IPS DF 4.7 (cell line): ENCODE results near the gene GLYATL1B.
"Not testable (repeated sequence)": the region's sequence is repeated elsewhere in the genome, so short reads cannot be mapped to it uniquely, and the experiment has no call there.

ENCODE experiments used
- DNase-seq: peaks from one replicate; pipeline ENCODE4 v3.0.0-alpha.2; 2013; ENCODE audit warnings: low spot score; ENCODE audit errors: extremely low read depth

Gene GLYATL1B, protein sequence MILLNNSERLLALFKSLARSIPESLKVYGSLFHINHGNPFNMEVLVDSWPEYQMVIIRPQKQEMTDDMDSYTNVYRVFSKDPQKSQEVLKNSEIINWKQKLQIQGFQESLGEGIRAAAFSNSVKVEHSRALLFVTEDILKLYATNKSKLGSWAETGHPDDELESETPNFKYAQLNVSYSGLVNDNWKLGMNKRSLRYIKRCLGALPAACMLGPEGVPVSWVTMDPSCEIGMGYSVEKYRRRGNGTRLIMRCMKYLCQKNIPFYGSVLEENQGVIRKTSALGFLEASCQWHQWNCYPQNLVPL

DNA sequence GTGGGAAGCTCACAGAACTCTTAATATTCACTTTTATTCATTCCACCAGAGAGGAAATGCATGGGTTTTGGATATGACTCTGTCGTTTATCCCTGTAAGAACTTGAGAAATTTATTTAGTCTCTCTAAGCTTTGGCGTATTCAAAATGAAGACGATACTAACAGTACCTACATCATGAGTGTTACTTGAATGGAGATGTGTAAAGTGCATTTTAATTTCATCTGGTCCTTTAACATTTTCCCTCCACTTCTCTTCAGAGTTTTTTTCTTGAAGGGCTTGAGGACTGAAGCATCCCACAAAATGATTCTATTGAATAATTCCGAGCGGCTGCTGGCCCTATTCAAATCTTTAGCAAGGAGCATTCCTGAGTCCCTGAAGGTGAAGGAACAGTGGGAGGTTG lies at the start of gene GLYATL1B:
Gene GLYATL1B, plus strand, starts transcription at position 301 of the 400 bp plus-strand sequence. Its CDS starts 0 bp downstream, at position 301.
- not testable (repeated sequence) for DNase-seq

DNA sequence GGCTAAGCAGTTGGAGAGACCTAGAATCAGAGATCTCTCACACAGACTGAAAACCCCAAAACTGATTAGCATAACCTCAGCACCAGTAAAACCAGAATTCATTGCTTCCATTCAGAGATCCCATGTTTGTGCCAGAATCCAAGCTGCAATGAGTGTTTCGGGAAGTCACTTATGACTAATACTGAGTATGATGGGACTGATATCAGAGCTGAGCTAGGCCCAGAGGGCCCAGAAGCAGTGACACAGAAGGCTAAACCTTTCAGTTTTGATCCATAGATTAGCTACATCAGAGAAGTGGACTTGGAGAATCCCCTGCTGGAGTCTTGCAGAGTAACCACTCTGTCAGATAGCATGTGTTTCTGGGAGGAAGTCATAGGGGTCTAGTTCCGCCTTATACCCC lies 49.6 kb upstream of the GLYATL1B start:
- DNase-seq, result not testable (repeated sequence)

DNA sequence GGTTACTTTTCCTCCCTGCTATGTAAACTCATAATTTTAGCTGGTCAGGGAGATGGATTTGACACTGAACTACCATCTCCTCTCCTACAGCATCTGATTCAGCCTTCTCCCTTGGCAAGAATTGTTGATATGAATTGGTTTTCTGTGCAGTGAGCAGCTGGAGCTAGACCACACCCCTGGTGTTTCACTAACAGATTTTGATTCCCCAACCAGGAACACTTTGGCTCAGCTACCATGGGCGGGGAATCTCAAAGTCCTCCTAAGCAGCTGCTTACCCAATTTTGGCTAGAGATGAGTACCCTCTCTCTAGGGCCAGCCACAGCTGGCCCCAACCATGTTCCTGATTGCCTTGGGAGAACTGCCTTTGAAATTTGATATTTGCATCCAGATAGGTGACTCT lies 48.7 kb upstream of the GLYATL1B start:
- DNase-seq, result not testable (repeated sequence)

DNA sequence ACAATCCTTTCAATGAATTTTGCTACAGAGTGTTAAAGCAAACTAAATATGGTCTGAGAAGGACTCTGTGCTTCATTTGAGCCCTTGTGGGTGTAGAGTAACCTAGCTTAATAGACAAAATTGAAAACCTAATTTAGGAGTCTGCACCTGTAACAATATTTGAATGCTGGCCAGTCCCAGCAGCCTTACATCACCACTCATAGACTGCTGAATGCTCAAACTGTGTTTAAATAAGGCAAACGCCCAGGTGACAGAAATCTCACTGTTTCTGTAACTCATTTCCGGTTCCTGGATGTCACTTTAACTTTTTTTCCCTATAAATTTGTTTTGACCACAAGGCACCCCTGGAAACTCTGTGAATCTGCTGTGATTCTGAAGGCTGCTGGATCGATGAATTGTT lies 45.5 kb upstream of the GLYATL1B start:
- DNase-seq, result no peak

DNA sequence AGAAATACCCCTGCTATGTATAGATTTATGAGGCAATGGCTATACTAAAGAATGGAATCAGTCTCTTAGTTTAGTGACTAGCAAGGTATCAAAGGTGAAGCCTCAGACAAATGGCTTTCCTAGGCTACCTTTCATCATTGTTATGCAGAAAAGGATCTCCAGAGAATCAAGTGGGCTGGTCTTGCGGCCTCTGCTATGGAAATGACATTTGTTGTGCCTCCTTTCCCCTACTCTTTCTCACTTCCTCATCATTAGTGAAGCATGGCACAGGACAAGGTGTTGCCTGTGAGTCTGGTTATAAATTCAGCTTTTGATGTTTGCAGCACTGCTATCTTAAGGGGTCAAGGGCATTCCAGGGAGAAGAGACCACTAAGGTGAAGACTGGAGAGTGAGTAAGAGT lies 34.7 kb upstream of the GLYATL1B start:
- not testable (repeated sequence) for DNase-seq

DNA sequence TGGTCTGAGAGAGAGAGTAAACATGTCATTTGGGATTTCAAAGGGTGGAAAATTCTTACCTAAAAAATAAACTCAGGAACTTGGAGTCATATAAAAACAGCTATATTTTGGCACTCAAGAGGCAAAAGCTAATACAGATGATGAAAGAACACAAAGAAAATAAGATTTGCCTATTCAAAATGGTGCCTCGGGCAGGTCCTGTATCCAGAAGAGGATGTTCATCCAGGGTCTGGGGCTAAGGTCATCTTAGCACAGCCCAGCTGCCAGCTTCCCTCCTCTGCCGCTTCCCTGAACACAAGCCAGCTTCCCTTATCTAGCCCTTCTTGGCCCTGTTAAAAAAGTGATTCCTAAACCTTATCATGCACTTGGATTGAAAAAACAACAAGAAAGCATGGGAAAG lies 33.8 kb upstream of the GLYATL1B start:
- DNase-seq, result not testable (repeated sequence)

DNA sequence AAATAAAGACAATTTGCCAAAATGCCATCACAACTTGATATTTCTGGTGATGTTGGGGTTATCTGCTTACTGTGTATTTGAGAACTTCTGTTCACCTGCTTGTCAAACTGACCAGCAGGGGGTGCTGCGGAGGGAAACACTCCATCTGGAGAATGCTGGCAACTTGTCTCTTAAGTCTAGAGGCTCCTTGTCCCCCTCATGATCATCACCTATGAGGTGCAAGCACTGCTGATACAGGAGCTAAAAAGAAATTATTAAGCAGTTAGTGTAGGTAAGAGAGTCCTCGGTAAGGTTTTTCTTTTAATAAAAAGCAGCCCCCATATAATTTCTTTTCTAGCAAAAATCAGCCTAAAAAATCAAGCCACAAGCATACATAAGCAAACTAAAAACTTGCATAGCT lies 32.7 kb upstream of the GLYATL1B start:
- DNase-seq, result no peak

DNA sequence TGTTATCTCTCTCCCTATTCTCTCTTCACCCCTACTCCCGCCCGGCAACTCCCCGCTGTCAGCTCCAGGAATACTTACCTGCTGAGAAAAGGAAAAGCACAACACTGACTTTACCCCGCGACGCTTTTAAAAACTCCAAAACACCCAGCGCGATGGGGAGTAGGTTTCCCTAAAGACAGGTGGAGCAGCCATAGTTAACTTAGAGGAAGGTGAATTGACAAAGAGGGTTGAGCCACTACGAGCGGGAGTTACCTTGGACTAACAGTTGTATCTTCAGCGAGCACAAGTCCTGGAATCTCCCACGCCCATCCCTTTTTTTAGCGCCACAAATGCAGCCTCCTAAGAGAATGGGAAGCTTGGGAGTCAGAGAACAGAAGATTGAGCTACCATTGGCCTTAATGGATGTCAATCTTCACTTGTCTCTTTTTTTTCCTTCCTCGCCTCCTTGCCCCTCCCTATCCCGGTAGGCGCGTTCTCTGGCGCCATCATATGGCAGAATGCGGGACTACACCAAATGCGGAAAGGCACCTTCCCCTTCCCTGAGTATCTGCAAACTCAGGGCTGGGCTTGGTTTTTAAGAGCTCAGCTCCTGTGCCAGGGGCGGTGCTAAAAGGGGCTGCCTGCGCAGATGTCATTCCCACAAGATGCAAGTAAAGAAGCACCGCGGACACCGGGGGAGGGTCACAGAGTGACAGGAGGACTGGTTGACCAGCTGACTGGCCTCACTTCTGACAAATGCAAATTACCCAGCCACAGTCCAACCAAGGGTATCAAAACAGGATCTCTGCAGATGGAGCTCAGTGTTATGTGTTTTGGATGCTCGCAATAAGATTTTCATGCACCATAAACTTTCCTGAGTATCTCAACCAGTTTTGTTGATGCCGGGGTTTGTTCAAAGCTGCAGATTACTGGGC lies 27.7 kb upstream of the GLYATL1B start:
- peak; percentile 99 for DNase-seq

DNA sequence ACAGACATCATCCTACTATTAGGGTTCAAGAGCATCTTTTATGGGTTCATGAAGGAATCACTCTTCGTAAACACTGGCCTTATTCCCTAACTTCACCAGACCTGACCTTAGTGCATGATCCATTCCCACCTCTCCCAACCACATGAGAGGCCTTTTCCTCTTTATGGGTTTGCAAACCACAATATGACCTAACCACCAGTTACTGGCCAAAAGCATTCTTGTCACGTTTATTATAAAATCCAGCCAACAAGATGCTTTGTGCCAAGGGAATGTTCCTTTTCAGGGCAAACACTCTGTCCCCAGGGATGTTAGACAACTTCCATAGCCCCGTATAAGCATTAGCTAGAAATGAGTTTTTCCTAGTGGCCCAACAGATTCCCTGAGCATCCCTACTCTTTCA lies 26.0 kb upstream of the GLYATL1B start:
- not testable (repeated sequence) for DNase-seq

DNA sequence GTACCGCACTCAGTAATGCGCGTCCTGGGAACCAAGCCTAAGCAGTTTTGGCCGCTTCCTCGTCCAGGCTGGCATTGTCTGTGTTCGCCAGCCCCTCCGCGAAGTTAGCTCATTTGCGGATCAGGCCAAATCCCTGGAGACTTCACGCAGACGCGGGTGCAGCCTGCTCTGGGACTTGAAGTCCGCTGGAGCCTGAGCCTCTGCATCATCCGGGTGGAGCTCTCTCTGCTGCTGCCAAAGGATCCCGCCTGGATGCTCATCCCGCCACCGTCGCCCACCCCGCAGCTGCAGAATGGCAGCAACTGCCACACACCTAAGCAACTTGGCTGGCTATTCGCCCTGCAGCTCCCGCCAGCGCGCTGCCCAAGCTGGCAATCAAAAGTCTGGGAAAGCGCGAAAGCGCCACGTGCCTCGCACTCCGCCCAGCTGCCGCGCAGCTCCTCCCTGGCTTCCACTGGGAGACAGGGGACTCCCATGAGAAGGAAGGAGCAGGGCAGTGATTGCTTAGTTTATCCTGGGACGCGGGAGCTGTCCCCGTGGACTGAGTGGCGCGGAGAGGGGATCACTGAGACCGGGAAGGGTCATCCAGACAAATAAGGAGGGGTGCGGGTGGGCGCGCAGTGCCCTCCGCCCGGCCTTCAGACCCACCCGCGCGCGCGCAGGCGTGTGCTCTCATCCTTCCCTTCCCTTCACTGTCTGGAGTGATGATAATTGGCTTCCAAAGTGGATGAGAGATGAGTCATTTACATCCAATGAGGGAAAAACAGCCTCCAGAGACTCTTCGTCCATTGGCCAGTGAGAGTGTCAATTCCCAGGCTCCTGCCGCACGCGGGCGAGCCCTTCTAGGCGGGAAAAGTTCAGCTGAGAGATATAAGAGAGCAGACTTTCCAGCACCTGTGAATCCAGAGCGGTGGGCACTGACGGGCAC lies 23.2 kb upstream of the GLYATL1B start:
- no peak for DNase-seq

DNA sequence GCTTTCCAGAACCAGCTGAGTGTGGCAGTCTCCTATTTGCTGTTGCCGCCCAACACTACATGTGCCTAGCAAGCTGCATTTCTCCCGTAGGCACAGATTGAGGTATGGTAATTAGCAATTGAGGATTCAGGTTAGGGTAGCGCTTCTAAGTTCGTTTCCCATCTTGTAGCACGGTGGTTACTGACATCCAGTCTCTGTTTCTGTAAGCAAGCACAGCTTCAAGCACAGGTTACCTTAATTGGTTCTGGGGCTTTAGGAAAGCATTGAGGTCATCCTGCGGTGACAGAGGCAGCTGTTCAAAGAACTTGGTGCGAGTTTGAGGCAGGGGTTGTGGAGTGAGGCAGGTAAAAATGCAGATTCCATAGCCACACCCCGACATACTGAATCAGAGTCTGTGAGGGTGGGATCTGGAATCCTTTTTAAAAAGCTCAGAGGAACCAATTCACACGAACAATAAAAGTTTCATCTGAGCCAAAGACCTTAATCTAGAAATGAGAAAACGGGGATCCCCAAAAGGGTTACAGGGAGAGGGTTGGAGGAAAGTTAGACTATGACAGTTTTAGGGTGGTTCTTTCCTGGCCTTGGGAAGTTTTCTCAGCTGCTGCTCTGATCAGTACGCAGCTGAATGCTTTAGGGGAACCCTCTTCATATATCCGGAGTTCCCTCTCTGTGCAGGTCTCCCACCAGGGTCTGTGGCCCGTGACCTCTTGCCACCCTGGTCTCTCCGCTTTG lies 21.9 kb upstream of the GLYATL1B start:
- not testable (repeated sequence) for DNase-seq

DNA sequence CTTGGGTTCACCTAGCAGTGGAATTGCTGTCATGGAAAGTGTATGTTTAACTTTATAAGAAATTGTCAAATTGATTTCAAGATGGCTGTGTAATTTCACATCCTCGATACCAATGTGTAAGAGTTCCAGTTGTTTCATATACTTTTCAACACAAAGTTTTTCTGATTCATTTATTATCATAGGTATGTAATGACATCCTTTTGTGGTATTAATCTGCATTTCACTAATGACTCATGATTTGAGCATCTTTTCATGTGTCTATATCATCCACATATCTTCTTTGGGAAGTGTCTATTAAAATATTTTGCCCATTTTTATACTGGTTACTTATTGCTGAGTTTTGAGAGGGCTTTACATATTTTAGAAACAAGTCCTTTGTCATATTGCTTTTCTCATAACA lies 17.0 kb upstream of the GLYATL1B start:
- no peak for DNase-seq

DNA sequence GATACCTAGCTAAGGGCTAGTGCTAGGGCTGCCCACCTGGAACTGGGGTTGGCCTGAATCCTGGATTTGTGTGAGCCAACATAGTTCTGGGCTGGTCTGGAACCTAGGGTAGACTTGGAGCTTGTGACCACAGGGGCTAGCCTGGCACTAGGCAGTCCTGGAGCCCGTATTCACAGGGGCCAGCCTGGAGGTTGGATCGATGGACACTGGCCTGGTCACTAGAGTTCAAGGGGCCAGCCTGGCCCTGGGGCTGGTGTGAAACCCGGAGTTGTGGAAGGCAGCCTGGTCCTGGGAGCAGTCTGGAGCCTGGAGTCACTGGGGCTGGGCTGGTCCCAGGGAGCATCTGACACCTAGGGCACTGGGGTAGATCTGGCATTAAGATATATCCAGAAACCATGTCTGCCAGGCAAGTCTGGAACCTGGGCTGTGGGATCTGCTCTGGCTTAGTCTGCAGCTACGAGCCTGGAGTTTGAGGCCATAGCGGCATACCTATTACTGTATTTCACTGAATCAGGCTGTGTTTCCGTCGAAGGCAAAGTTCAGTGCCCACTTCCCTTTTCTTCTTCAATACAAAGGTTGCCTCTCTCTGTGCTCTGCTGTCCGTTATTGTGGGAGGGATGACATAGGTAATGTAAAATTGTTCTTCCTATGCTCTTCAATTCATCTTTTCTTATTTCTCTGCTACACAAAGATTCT lies 9.1 kb upstream of the GLYATL1B start:
- DNase-seq, result no peak

DNA sequence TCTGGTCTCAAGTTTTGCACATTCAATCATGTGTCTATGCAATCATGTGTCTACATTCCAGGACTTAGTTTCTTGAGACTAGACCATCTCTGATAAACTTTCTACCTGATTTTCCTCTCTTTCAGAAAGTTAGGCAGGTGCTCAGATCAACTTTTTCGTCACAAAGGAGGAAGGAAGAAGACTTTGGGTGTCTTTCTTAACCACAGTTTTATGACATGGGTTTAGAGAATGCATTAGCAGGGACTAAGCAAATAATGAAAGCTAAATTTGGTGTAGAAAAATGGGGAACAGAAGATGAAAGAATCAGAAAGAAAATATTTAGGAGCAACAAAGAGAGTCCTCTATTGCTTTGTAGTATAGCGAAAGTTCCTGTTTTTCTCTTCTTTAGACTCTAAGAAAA lies 7.7 kb upstream of the GLYATL1B start:
- DNase-seq, result no peak

DNA sequence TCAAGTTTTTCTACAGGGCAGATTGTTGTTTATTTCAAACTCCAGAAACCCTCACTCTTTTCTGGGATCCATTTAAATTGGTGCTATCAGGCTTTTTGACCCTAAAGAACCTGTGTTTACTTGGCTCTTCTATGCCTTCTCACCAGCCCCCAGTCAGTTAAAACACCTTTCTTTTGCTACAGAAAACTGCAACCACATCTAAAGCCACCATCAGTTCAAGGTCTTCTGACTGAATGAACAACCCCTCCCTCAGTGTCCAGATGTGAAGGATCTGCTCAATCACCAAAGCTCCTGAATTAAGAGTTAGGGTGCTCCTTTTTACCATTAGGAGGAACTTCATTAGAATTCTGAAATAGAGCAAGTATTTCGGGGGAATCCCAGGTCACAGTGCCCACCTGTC lies 7.0 kb upstream of the GLYATL1B start:
- no peak for DNase-seq

DNA sequence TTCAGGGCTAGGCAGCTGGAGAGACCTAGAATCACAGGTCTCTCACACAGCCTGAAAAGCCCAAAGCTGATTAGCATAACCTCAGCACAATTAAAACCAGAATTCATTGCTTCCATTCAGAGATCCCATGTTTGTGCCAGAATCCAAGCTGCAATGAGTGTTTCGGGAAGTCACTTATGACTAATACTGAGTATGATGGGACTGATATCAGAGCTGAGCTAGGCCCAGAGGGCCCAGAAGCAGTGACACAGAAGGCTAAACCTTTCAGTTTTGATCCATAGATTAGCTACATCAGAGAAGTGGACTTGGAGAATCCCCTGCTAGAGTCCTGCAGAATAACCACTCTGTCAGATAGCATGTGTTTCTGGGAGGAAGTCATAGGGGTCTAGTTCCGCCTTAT lies 5.7 kb upstream of the GLYATL1B start:
- not testable (repeated sequence) for DNase-seq

DNA sequence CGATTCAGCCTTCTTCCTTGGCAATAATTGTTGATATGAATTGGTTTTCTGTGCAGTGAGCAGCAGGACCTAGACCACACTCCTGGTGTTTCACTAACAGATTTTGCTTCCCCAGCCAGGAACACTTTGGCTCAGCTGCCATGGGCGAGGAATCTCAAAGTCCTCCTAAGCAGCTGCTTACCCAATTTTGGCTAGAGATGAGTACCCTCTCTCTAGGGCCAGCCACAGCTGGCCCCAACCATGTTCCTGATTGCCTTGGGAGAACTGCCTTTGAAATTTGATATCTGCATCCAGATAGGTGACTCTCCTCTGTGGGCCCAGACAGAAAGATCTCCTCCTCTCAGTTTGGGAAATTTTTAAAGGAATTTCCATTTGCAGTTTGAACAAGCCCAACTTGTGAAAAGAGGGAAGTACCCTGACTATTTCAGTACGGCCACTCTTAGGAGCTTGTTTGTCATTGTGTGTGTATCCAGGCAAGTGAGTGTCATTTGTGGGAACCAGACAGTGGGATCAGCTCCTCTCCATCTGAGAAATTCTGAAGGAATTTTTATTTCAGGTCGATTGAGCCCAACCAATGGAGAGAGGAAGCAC lies 4.6 kb upstream of the GLYATL1B start:
- not testable (repeated sequence) for DNase-seq

DNA sequence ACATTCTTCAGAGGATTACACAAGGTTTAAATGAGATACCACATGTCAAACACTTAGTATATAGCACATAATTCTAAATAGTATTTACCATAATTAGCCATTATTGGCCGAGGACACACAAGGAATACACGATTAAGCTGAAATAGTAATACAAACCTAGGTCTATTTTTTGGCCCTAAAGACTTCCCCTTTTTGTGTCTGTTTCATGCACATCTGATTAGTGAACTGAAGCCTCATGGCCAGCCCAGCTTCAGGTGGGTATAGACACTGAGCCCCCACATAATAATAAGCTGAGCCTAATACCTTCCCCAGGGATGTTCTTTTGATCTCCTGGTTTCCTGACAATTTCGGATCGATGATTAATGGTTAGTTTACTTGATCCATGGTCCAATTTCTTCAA lies 2.1 kb downstream of the GLYATL1B start:
- DNase-seq, result no peak

DNA sequence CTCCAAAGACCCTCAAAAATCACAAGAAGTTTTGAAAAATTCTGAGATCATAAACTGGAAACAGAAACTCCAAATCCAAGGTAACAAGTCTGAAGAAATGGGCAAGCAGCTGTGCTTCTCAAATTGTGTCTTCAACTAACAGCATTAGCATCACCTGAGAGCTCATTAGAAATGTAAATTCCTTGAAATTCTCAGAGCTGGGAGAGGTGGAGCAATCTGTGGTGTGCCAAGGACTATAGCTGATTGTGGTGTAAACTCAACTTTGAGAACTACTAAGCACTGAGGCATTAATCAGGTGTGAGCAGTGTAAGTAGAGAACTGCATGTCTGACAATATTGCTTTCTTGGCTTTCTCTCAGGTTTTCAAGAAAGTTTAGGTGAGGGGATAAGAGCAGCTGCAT lies 7.5 kb downstream of the GLYATL1B start:
- DNase-seq, result not testable (repeated sequence)

DNA sequence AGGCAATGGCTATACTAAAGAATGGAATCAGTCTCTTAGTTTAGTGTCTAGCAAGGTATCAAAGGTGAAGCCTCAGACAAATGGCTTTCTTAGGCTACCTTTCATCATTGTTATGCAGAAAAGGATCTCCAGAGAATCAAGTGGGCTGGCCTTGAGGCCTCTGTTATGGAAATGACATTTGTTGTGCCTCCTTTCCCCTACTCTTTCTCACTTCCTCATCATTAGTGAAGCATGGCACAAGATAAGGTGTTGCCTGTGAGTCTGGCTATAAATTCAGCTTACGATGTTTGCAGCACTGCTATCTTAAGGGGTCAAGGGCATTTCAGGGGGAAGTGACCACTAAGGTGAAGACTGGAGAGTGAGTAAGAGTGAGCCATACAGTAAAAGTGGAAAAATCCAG lies 9.1 kb downstream of the GLYATL1B start:
- not testable (repeated sequence) for DNase-seq
